ENCODE results near the gene HOXA13.

The HOXA13 gene

DNA sequence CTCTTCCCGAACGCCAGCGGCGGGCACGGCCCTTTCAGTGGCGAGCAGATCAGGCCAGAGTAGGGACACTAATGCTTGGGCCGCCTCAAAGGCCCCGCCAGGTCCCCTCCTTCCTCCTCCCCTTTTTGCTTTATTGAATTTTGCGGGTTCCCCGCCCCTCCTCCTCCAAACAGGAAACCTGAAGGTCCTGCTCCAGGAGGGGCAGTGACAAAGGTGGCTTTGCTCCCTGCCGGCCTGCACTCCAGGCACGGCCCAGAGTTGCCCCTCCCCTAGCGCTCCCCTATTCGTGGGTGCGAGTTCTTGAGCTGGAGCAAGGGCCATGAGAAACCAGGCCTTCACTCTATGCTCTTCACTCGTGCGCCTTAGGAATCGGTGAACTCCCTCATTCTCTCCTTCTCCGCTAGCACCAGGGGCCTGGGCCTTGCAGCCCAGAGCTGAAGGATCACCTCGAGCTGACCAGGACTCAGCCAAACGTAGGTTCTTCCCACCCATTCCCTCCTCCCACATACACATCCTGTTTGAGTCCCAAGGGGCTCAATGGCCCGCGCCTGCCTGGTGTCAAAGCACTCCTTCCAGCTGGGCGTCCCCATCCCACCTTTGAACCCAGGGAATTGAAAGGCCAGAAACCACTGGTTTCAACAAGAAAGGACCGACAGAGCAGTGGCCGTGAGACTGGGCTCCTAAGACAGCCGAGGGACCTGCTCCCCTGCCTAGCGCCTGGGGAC lies 51.7 kb downstream of the HOXA13 start:
- no peak for DNase-seq (ENCODE audit: low read depth in 3 of 3)

- DNase-seq (ENCODE audit: low read depth in 3 of 3), result no peak
Observed at GRCh38 chr7:27147199-27148030, 52.5 kb downstream of the HOXA13 start, which contains the start of gene HOXA6. Gene HOXA6, minus strand, starts transcription at chr7:27147774. Its CDS starts 25 bp downstream, at chr7:27147749.

GRCh38 chr7:27146491-27147198 lies 53.2 kb downstream of the HOXA13 start:
- no peak for DNase-seq (ENCODE audit: low read depth in 3 of 3)

DNA sequence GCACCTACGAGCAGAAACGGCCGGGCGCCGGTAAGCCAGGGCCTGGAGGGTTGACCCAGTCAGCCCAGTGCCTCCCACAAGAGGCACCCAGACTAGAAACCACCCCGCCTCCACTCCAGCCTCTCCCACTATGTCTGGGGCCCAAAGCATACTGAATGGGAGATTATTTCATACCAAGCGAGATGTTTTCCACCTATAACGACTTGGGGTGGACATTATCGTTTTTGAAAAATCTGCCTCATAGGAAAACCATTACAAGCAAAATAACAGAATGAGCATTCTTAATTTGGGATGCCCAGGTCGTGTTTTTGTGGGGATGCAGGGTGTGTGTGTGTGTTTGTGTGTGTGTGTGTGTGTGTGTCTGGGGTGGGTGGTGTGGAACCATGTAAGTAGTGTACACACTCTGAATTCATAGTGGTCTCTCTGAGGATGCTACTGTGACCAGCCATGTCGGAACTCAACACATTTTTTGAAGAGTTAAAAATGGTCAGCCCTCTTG lies 53.9 kb downstream of the HOXA13 start:
- no peak for DNase-seq (ENCODE audit: low read depth in 3 of 3)

DNA sequence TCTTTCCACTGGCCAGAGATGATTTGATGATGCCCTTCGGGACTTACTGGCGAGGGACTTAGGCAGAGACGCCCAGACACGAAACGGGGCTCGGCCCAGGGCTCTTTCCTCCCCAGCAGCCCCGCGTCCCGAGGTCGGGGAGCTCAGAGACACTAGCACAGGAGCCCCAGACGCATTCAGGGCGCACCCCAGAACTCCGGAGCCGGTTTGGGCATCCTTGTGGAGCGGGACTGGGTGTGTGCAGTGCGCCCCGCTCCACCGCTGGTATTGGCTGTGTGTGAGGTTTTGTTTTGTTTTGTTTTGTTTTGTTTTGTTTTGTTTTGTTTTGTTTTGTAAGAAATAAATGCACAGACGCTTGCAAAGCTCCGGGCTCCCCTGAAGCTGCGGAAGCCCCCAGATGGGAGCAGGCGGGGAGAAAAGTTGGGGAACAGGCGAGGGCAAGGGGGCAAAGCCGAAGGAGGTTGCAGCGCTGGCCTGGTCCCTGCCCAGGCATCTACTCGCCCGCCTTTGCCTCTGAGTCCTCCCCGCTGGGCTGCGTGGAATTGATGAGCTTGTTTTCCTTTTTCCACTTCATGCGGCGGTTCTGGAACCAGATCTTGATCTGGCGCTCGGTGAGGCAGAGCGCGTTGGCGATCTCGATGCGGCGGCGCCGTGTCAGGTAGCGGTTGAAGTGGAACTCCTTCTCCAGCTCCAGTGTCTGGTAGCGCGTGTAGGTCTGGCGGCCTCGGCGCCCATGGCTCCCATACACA lies 54.6 kb downstream of the HOXA13 start:
- DNase-seq (ENCODE audit: low read depth in 3 of 3), result no peak

DNA sequence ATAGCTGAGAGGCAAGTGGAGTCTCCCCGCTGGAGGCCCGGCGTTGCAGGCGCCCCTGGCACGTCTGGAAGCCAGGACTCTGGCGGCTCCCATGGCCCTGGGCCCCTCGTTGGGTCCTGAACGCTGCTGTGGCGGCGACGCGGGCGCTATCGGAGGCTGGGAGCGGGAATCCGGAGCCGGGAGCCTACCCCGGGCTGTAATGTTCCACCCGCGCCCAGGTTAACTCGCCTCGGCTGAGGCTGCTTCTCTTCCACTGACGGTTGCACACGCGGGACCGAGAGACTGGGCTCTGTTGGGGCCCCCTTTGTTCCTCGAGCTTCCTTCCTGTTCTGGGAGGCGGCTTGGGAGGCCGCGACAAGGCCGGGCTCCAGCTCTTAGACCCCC lies 55.1 kb downstream of the HOXA13 start:
- DNase-seq (ENCODE audit: low read depth in 3 of 3), result no peak

Measured in stimulated activated CD4-positive, alpha-beta T cell treated with anti-CD3 and anti-CD28 coated beads, TNF-alpha, amount 100 ng/mL, for 48 hours (primary cell).